HG03066 (cell line): ENCODE measurements around the gene YEATS4.
"Not testable (repeated sequence)": the region's sequence is repeated elsewhere in the genome, so short reads cannot be mapped to it uniquely, and the experiment has no call there.

ENCODE experiments used
- ATAC-seq: cut with Tn5 transposase; IDR thresholded peaks from one replicate; pipeline ENCODE4 v1.9.1; 2021; ENCODE audit warnings: low read depth; ENCODE audit not compliant: unreplicated experiment

Gene YEATS4

DNA sequence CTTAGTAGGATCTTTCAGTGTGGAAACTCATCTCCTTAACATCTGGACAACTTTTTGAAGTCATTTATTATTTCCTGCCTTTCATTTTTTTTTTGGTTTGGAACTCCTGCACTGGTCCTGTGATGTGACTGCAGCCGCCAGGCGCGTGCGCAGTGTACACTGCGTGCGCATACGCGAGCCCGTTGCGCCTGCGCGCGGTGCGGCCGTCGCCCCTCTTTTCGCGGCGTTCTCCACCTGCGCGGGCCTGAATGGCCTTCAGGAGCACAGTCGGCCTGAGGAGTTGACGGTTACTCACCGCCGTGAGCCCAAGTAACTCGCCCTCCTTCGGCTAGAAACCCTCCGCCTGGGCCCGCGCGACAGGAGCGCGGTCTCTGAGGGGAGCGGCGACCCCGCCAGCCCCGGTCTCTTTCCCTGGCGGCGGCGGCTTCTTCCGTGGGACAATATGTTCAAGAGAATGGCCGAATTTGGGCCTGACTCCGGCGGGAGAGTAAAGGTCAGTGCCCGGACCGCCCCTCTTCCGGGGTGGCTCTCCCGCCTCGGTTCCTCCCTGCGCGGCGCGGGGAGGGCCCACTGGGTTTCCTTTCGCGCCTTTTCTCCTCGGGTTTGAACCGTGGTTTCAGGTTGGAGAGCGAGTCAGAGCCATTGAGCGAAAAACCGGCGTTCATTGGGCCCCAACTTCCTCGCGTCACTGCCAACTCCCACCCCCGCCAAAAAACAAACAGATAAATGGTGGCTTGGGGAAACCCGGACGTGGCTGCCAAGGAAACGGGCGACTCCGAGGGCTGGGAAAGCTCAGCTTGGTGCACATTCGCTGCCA lies at the start of gene YEATS4:
TSS of gene YEATS4 (plus strand) at position 213 of the 817 bp plus-strand sequence. CDS start at position 443, 230 bp downstream.
- peak; percentile 82 for ATAC-seq

DNA sequence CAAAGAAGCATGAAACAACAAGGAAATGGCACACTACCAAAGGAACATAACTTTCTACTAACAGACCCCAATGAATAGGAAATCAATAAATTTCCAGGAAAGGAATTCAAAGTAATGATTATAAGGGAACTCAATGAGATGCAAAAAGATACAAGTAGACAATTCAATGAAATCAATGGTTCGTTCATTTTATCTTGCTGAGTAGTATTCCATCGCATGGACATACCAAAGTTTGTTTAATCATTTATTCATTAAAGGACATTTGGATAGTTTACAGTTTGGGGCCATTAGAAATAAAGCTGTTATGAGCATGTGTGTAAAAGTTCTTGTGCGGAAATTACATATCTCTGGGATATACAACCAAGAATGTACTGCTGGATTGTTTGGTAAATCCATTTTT lies 46.3 kb upstream of the YEATS4 start:
- no peak for ATAC-seq

DNA sequence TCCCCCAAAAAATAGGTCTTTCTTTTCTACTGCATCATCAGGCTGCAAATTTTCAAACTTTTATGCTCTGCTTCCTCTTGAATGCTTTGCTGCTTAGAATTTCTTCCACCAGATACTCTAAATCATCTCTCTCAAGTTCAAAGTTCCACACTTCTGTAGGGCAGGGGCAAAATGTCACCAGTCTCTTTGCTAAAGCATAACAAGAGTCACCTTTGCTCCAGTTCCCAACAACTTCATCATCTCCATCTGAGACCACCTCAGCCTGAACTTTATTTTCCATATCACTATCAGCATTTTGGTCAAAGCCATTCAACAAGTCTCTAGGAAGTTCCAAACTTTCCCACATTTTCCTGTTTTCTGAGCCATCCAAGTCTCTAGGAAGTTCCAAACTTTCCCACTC lies 42.8 kb upstream of the YEATS4 start:
- ATAC-seq = not testable (repeated sequence)

DNA sequence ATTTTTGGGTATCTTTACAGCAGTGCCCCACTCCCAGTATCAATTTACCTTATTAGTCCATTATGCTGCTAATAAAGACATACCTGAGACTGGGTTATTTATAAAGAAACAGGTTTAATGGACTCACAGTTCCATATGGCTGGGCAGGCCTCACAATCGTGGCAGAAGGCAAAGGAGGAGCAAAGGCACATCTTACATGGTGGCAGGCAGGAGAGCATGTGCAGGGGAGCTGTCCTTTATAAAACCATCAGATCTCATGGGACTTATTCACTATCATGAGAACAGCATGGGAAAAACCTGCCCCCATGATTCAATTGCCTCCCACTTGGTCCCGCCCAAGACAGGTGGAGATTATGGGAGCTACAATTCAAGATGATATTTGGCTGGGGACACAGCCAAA lies 42.3 kb upstream of the YEATS4 start:
- ATAC-seq = not testable (repeated sequence)

DNA sequence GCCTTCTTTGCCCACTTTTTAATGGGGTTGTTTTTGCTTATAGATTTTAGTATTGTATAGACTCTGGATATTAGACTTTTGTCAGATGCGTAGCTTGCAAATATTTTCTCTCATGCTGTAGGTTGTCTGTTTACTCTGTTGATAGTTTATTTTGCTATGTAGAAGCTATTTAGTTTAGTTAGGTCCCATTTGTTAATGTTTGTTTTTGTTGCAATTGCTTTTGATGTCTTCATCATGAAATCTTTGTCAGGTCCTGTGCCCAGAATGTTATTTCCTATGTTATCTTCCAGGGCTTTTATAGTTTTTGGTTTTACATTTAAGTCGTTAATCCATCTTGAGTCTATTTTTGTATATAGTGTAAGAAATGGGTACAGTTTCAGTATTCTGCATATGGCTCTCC lies 41.3 kb upstream of the YEATS4 start:
- ATAC-seq = no peak

DNA sequence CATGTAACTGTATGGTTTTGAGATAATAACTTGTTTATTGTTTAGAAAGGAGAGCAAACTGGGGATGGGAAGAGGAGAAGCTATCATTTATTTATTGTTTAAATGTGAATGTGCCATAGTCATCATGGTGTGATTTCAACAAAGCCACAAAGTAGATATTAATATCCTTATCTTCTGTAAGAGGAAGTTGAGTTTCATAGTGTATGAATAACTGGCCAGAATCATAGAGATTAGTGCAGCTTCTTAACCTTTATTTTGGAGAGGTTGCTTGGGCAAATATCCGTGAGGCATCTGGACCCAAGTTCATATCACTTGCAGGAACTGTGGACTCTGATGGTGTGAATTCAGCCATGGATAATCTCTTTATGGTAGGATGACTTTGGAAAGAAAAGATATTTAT lies 38.2 kb upstream of the YEATS4 start:
- ATAC-seq = no peak

DNA sequence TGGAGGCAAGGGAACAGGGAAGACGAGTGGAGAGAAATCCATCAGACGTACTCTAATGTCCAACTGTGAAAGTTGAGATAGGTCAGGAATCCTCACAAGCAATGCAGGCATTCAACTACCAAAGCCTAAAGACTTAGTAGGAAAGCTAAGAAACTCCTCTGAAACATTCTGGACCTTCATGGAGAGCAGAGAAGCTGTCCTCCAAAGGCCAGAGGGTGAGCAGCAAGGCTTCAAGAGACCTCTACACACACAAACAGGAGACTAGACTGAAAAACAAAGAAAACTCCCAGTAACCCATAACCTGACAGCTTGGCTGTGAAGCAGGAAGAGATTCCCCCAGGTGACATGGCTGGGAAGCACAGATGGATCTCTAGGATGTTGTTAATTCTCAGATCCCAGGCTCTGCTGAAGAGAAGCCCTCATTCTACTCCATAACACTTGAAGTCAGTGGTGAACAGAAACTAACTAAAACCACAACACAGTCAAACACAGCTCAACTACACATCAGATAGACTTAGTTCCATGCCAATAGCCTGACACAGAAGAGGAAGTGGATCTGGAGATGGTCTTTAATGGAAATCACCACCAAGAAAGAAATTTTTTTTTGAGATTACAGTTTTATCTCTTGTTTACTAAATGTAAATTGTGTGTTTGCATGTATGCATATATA lies 34.6 kb upstream of the YEATS4 start:
- ATAC-seq = peak; percentile 91

DNA sequence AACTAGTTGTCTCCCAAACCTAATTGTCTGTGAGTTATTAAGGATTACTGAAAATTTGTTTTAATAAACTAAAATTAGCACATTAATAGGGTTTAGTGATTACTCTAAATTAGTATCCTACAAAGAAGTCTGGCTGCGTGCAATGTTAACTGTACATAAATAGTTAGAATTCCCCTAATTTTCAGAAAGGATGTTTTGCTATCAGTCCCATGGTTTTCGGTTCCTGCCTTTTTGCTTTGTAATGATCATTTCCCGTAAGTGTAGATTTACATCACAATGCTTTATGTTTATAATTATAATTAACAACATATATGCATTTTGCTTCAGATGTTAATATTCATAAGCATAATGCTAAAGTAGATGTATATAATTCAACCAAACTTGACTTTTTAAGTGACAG lies 31.1 kb upstream of the YEATS4 start:
- no peak for ATAC-seq

DNA sequence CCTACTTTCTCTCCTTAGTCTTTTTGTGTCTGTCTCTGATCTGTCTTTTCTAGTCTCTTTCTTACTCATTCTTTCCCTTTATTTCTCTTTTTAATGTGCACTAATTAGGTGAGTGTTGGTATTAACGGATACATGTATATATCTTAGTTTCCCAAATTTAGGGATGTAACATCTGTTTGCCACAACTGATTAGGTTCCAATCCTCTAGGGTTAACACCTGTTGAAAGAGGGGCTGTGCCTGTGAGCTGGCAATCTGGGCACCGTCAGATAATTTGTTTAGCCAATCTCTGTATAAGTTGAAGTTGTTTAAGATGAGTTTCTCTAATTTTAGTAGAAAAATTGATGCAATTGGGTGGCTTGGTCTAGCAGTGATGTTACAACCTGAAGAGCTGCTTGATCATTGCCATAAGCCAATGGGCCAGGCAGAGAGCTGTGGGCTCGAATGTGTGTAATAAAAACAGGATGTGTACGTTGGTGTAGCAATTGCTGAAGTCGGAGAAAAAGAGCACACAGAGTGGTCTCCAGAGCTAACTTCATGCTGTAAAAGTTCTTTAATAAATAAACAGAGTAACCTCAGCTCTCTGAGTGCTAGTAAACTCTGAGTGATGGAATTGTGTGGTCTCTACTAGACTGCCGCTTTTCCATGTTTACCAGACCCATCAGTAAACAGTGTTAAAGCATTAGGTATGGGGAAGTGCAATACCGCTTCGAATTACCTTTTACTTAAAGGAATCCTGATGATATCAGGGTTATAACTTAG lies 29.7 kb upstream of the YEATS4 start:
- no peak for ATAC-seq

DNA sequence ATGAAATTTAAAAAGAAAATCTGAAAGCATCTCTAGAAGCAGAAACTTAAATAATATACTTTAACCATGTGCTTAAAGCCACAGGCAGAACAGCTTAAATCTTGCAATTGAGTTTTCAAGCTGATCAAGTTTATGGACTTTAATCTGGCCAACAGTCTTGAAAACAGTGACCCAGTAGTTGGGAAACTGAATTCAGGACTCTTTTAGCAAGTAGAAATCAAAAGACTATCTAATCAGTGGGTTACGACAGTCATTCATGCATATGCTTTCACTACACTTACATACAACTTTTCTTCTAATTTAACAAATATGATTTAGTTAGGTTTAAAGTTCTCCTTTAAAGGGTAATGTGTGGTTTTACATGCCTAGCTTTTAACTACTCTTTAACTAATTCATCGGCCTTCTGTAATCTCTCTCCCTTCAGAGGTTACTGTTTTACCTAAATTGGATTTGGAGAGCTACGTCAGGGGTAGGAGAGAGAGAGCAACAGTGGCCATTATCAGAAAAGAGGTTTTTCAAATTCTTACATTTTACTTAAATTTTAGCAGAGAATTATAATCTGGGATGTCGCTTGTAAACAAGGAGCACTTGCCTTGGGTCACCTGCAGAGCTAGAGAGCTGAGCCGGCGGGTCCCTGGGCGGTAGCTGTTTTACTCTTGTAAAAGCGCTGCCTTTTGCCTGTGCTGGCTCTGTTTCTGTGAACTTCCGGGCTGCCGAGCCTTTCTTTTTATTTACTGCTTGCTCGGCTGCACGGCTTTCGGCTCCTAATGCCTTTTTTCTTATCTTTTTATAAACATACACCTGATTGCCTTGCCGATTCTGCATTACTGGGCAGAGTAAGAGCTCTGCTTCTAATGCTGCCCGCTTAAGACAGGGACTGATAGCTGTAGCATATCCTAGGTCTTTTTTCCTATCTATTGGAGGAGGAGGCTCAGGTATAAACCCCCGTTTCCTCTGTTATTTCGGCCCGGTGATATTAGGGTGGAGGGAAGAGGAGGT lies 28.8 kb upstream of the YEATS4 start:
- peak; percentile 90 for ATAC-seq

DNA sequence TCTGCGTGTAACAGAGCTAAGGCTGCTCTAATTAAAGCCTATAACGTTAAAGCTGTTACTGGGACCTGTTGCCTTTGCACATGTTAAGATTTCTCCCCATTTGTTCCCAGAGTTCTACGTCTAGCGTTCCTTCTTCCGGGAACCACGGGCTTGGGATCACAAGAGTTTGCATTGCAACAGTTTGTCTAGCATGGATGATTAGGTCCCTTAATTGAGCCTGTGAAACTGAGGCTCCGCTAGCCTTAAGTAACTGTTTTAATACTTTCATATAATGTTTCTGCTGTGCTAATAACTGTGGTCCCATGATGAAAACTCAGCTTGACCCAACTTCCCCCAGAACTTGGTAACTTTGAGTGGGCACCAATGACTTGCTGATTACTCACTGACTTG lies 28.0 kb upstream of the YEATS4 start:
- no peak for ATAC-seq

DNA sequence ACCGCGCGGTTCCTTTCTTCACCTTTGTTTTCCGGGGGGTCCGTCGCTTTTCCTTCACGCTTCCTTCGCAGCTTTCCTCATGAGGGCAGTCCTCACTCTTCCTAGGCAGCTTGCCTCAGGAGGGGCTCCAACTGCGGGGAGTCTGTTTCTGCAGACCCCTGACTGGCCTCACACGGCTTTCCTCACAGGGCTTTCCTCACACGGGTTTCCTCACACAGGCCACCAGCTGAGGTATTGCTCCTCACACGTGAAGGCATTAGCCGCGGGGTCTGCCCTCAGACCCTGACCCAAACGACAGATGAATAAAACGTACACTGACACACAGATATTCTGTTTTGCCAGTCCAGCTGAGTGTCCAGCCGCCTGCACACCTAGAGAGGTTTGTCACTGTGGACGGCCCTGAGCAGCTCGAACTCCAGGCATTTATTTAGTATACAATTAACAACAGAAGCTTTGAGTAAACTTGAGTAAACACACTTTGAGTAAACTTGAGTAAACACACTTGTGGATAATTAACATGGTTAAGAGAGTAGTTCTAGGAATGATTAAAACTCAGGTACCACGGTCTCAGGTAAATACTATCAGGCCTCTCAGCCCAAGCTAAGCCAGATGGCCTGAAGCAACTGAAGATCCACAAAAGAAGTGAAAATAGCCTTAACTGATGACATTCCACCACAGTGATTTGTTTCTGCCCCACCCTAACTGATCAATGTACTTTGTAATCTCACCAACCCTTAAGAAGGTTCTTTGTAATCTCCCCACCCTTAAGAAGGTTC lies 27.4 kb upstream of the YEATS4 start:
- ATAC-seq = no peak

DNA sequence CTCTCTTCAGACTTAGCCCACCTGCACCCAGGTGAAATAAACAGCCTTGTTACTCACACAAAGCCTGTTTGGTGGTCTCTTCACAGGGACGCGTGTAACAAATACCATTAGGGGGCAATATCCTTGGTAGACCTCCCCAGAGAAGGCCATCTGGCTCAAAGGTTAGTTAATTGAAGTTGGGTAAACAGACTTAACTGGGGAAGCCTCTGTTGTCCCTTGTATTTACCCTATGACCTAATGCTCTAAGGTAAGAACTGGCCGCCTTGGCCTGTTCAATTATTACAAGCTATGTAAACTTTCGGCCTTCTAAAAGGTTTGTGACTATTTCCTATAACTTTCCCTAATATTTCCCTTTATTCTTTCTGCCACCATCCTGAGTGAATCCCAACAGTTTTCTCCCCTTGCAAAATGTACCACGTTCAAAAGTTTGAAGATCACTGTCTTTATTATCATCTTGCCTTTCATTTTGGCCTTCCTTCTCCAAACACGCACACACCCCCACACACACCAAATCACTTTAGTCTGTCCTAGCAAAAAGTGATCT lies 26.7 kb upstream of the YEATS4 start:
- ATAC-seq = no peak

DNA sequence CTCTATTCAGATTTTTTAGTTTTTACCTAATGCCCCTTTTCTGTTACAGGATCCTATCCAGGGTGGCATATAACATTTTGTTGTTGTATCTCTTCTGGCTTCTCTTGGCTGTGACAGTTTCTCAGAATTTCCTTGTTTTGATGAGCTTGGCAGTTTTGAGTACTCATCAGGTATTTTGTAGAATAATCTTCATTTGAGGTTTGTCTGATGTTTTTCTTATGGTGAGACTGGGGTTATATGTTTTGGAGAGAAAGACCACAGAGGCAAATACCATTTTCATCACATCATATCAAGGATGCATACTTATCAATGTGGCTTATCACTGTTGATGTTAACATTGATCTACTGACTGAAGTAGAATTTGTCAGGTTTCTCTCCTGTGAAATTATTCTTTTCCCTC lies 25.4 kb upstream of the YEATS4 start:
- ATAC-seq = no peak

DNA sequence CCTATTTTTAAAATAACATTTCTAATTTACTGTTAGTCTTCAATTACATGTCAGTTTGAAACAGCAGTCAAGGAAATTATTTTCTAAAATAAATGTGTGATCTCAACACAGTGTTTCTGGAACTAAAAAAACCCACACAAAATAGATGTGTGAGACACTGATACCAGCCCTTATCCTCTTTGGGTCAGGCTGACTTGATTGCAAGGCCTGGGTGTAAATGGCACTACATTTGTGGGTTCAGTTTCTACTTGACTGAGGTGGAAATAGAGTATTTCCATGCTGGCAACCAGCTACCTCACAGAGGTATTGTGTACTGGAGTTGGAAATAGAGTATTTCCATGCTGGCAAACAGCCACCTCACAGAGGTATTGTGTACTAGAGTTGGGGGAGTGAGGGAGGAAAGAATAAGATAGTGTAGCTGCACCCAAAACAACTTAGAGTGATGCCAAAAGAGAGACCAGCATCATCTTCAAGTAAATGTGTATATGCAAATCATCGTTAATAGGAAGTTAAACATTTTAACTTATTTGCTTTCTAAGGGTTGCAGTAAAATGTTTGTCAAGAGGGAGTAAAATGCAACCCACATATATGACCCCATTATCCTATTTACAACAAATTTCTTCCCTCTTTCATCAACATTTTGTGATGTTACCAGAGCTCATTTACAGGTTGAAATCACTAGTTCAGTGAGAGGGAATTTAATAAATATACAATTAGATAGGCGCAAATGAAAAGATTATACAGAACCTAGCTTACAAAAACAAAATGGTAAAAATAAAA lies 22.0 kb upstream of the YEATS4 start:
- no peak for ATAC-seq

DNA sequence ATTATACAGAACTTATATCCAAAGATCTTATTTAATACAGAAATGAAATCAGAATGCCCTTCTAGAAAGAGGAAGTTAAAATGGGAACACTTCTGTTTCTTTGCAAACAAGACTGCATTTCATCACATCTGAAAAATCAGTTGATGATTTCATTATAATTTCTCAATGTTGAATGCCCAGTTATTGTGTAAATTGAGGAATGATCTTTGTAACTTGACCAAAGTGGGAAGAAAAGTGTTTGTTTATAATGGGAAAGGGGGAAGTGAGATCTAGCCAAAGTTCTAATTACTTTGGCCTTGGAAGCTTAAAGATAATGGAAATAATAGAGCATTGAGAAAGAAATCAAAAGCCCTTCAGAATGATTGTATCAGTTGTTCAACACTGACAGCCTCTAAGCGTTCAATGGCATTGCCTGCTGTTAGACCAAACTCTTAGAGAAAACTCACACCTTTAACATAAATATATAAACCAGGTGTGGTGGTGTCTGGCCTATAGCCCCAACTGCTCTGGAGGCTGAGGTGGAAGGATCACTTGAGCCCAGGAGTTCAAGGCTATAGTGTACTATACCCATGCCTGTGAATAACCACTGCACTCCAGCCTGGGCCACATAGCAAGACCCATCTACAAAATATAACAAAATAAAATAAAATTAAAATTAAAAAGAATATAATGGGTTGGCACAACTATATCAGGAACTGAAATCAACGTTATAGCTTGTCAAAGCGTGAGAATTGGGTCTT lies 21.3 kb upstream of the YEATS4 start:
- no peak for ATAC-seq

DNA sequence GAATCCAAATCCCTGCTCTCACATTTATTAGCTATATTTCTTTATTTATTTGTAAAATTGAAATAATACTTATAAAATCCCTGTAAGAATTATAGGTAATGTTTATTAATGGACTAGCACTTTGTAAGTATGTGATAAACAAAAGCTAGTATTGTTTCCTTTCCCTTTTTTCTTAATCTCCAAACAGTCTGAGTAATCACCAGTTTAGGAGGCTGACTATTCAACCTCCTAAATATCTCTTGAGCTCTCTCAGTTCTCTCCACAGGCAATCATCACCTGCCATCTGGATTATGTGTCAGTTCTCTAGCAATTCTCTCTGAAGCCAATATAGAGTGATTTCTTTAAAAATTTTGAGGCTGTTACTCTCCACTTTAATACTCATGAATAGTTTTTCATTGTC lies 20.6 kb upstream of the YEATS4 start:
- ATAC-seq = no peak

DNA sequence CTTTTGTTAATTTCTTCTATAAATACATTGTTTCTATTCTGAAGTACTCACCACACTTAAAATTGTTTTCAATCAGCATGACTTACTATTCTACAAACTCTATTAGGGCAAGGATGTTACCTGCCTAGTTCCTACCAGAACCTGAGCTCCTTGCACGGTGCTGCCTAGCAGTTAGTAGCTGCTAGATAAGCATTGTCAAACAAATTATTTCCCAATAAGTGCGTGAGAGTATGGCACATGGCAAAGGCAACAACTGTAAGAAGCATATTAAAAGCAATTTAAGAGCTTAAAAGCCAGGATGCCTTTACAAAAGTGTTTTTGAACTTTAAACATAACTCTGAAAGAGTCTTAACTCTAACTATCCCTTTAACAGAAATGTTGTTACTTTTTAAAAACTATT lies 19.5 kb upstream of the YEATS4 start:
- ATAC-seq = no peak
